Liver (tissue), 3 donors: Measurements from ENCODE around the gene KLHDC9.

ENCODE experiments used
- RAD21 ChIP-seq, 2 donors: IDR thresholded peaks; 2 replicates each; pipeline ENCODE4 v1.6.1; 2016; ENCODE audit warnings: antibody characterized with exemption in 2 of 2, mild to moderate bottlenecking in 2 of 2
- TF ChIP-seq, protein P1 (sequence below): fragments of 150-350 bp; IDR thresholded peaks from 2 replicates; pipeline ENCODE4 v1.5.1; 2017; ENCODE audit warnings: improper control_type of control experiment, low read depth, low read length; ENCODE audit not compliant: missing input control
- donor health status: healthy.
- donor health status: healthy.

GRCh38 chr1:161051219-161051618 lies 46.9 kb upstream of the KLHDC9 start:
- TF ChIP-seq, protein P1, sequence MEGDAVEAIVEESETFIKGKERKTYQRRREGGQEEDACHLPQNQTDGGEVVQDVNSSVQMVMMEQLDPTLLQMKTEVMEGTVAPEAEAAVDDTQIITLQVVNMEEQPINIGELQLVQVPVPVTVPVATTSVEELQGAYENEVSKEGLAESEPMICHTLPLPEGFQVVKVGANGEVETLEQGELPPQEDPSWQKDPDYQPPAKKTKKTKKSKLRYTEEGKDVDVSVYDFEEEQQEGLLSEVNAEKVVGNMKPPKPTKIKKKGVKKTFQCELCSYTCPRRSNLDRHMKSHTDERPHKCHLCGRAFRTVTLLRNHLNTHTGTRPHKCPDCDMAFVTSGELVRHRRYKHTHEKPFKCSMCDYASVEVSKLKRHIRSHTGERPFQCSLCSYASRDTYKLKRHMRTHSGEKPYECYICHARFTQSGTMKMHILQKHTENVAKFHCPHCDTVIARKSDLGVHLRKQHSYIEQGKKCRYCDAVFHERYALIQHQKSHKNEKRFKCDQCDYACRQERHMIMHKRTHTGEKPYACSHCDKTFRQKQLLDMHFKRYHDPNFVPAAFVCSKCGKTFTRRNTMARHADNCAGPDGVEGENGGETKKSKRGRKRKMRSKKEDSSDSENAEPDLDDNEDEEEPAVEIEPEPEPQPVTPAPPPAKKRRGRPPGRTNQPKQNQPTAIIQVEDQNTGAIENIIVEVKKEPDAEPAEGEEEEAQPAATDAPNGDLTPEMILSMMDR = no peak
- TF ChIP-seq RAD21 (IDR thresholded peaks at IDR 0.05) = no peak
